ENCODE measurements around the gene PDLIM3.

DNA sequence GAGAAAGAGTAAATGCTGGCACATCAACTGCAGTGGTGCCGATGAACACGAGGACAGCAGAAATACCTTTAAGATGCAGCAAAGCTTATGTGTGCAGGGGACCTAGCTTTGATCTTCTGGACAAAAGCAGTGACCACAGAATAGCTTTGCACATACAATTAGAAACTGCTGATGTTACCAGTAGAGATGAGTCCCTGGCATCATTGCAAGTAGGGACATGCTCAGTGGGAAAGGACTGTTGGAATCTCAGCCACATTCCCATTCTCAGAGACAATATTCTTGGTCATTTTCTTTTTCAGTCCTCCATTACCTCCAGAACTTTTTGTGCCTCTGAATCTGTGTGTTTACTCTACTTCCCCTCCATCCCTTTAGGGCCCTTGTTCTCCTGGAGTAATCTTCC lies 16.9 kb upstream of the PDLIM3 start:
- TF ChIP-seq, protein P1, sequence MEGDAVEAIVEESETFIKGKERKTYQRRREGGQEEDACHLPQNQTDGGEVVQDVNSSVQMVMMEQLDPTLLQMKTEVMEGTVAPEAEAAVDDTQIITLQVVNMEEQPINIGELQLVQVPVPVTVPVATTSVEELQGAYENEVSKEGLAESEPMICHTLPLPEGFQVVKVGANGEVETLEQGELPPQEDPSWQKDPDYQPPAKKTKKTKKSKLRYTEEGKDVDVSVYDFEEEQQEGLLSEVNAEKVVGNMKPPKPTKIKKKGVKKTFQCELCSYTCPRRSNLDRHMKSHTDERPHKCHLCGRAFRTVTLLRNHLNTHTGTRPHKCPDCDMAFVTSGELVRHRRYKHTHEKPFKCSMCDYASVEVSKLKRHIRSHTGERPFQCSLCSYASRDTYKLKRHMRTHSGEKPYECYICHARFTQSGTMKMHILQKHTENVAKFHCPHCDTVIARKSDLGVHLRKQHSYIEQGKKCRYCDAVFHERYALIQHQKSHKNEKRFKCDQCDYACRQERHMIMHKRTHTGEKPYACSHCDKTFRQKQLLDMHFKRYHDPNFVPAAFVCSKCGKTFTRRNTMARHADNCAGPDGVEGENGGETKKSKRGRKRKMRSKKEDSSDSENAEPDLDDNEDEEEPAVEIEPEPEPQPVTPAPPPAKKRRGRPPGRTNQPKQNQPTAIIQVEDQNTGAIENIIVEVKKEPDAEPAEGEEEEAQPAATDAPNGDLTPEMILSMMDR (IDR thresholded peaks at IDR 0.05), result no peak
- TF ChIP-seq EZH2phosphoT487 (IDR thresholded peaks at IDR 0.05), result no peak
